HepG2 (cell line): Measurements from ENCODE around the gene RTKN2. TPM values are rescaled to one million over a fixed set of nuclear protein-coding genes. Genes with fewer than 3 reads are reported as not detected.

ENCODE experiments used
- ATAC-seq: fragments of 200-7000 bp; cut with Tn5 transposase; 3 replicates; pipeline ENCODE4 v1.9.1; 2020; ENCODE audit warnings: mild to moderate bottlenecking, moderate library complexity
- BruUV-seq: library from RNA; stranded (reverse); fragments of 400-500 nt; replicated peaks from 2 replicates; lab custom pipeline; 2021; lab: Mats Ljungman, UMichigan
- CTCF ChIA-PET: fragments of 300-600 bp; formaldehyde crosslinking; extraction: SDS; loops from one replicate; lab custom pipeline; 2021; ENCODE audit warnings: low total read pairs, inconsistent platforms, low intra/inter-chr PET ratio; lab: Yijun Ruan, JAX
- POLR2A ChIA-PET: fragments of 350-600 bp; sonication (Branson Sonifier 250); formaldehyde crosslinking; loops from one replicate; lab custom pipeline; 2020; ENCODE audit warnings: antibody characterized with exemption, inconsistent platforms; lab: Yijun Ruan, JAX
- DNase-seq: peaks from one replicate; pipeline ENCODE4 v3.0.0-alpha.2; 2015; ENCODE audit warnings: low spot score
- FAIRE-seq: peaks from 3 replicates; lab custom pipeline; 2011; peaks lifted over from hg19 to GRCh38; lab: Jason Lieb, UNC
- H2AFZ ChIP-seq: one replicate; pipeline ENCODE4 v1.6.1; 2011; ENCODE audit warnings: low read length, inconsistent platforms
- H3K27ac ChIP-seq: fragments of 300-600 bp; 3 replicates; pipeline ENCODE4 v1.8.0; 2011; ENCODE audit warnings: mixed run types, mild to moderate bottlenecking, mixed read lengths, low read length, inconsistent platforms; ENCODE audit not compliant: insufficient read depth; ENCODE audit errors: extremely low read length
- H3K27me3 ChIP-seq, 2 experiments: fragments of 200-600 bp in 1 of 2; 2 replicates in 1 of 2; 3 replicates in 1 of 2; pipeline versions ENCODE4 v1.6.0 to v1.8.0; 2011; ENCODE audit warnings: low read length in 2 of 2, mild to moderate bottlenecking in 2 of 2, moderate library complexity in 2 of 2, inconsistent platforms in 1 of 2; ENCODE audit not compliant: insufficient read depth in 2 of 2, control insufficient read depth in 1 of 2
- H3K36me3 ChIP-seq, 2 experiments: fragments of 200-600 bp in 1 of 2; replicated peaks in 1 of 2; 2 replicates in 1 of 2; 3 replicates in 1 of 2; pipeline versions ENCODE4 v1.5.1 to v1.8.0; 2011; ENCODE audit warnings: low read length in 2 of 2, inconsistent platforms in 1 of 2; ENCODE audit not compliant: insufficient read depth in 2 of 2, control insufficient read depth in 1 of 2
- H3K4me1 ChIP-seq: 2 replicates; pipeline ENCODE4 v1.5.1; 2012; ENCODE audit warnings: low read length, inconsistent platforms; ENCODE audit not compliant: insufficient read depth
- H3K4me2 ChIP-seq: 2 replicates; pipeline ENCODE4 v1.6.0; 2011; ENCODE audit warnings: low read depth, low read length, inconsistent platforms
- H3K4me3 ChIP-seq, 3 experiments: fragments of 200-600 bp in 1 of 3; sonication (generic), shearing (Covaris generic) in 1 of 3; replicated peaks in 1 of 3; 2 replicates each; pipeline ENCODE4 v1.5.1; 2011 to 2016; ENCODE audit warnings: low read length in 3 of 3, inconsistent platforms in 2 of 3, low read depth in 2 of 3, mild to moderate bottlenecking in 2 of 3, control low read depth in 1 of 3, mixed read lengths in 1 of 3; ENCODE audit not compliant: insufficient read depth in 1 of 3
- H3K79me2 ChIP-seq: one replicate; pipeline ENCODE4 v1.6.1; 2011; ENCODE audit warnings: low read length, inconsistent platforms; ENCODE audit not compliant: insufficient read depth
- H3K9ac ChIP-seq: 2 replicates; pipeline ENCODE4 v1.6.0; 2011; ENCODE audit warnings: mild to moderate bottlenecking, low read depth, low read length, inconsistent platforms; ENCODE audit not compliant: insufficient read depth
- H3K9me3 ChIP-seq: 2 replicates; pipeline ENCODE4 v1.5.1; 2012; ENCODE audit warnings: mild to moderate bottlenecking, low read length
- H4K20me1 ChIP-seq: 2 replicates; pipeline ENCODE4 v1.6.0; 2011; ENCODE audit warnings: inconsistent platforms, mild to moderate bottlenecking, low read length, moderate library complexity; ENCODE audit not compliant: insufficient read depth
- EP300 ChIP-seq, 3 experiments: sonication (generic) in 1 of 3; formaldehyde crosslinking in 1 of 3; IDR thresholded peaks; 2 replicates each; pipeline versions ENCODE4 v1.5.1 to v1.6.1; 2011 to 2020; ENCODE audit warnings: low read depth in 2 of 3, low read length in 2 of 3, borderline replicate concordance in 1 of 3, improper control_type of control experiment in 1 of 3, mild to moderate bottlenecking in 1 of 3, missing genetic modification reagents in 1 of 3, moderate library complexity in 1 of 3
- HMG20B ChIP-seq: conservative IDR thresholded peaks from 2 replicates; pipeline ENCODE4 v1.6.1; 2016; ENCODE audit warnings: missing genetic modification reagents, missing compliant biosample characterization
- KLF9 ChIP-seq: IDR thresholded peaks from 2 replicates; pipeline ENCODE4 v1.6.1; 2016; ENCODE audit warnings: low read depth
- MBD4 ChIP-seq: IDR thresholded peaks from 2 replicates; pipeline ENCODE4 v1.6.1; 2012; ENCODE audit warnings: low read length, inconsistent platforms, borderline replicate concordance
- MED13 ChIP-seq: sonication (generic); formaldehyde crosslinking; IDR thresholded peaks from 2 replicates; pipeline ENCODE4 v1.5.0; 2020; ENCODE audit warnings: missing genetic modification reagents
- NFE2L1 ChIP-seq: sonication (generic); formaldehyde crosslinking; IDR thresholded peaks from 2 replicates; pipeline ENCODE4 v1.4.0; 2020; ENCODE audit warnings: missing genetic modification reagents, mild to moderate bottlenecking, borderline replicate concordance
- NFE2L2 ChIP-seq: fragments of 150-350 bp; IDR thresholded peaks from 2 replicates; pipeline ENCODE4 v1.6.1; 2014; ENCODE audit warnings: low read length
- POLR2AphosphoS2 ChIP-seq: IDR thresholded peaks from 2 replicates; pipeline ENCODE4 v1.6.1; 2011; ENCODE audit warnings: low read depth, low read length, improper control_type of control experiment
- PTBP1 ChIP-seq: fragments of 200-400 bp; formaldehyde crosslinking; IDR thresholded peaks from 2 replicates; pipeline ENCODE4 v1.6.1; 2018; ENCODE audit warnings: low read length, low read depth; ENCODE audit not compliant: poor library complexity, severe bottlenecking
- REPIN1 ChIP-seq: sonication (generic); formaldehyde crosslinking; IDR thresholded peaks from 2 replicates; pipeline ENCODE4 v1.8.0; 2022; ENCODE audit warnings: missing genetic modification reagents, low read depth, mild to moderate bottlenecking, borderline replicate concordance
- SMAD1 ChIP-seq: sonication (generic); formaldehyde crosslinking; IDR thresholded peaks from 2 replicates; pipeline ENCODE4 v1.4.0; 2020; ENCODE audit warnings: missing genetic modification reagents, low read depth, mild to moderate bottlenecking, borderline replicate concordance
- SNRNP70 ChIP-seq: fragments of 200-400 bp; formaldehyde crosslinking; IDR thresholded peaks from 2 replicates; pipeline ENCODE4 v1.6.1; 2017; ENCODE audit warnings: mild to moderate bottlenecking, low read depth, low read length, moderate library complexity
- THAP7 ChIP-seq: sonication (generic); formaldehyde crosslinking; IDR thresholded peaks from 2 replicates; pipeline ENCODE4 v1.8.1; 2023; ENCODE audit warnings: mild to moderate bottlenecking, missing genetic modification reagents
- TRIM24 ChIP-seq: sonication (generic); formaldehyde crosslinking; IDR thresholded peaks from 2 replicates; pipeline ENCODE4 v1.8.0; 2022; ENCODE audit warnings: mild to moderate bottlenecking, missing genetic modification reagents
- ZC3H4 ChIP-seq: sonication (generic); formaldehyde crosslinking; IDR thresholded peaks from 2 replicates; pipeline ENCODE4 v1.4.0; 2020; ENCODE audit warnings: missing genetic modification reagents, borderline replicate concordance
- ZNF12 ChIP-seq: sonication (generic); formaldehyde crosslinking; IDR thresholded peaks from 2 replicates; pipeline ENCODE4 v1.5.0; 2020; ENCODE audit warnings: missing genetic modification reagents
- ZNF30 ChIP-seq: sonication (generic); formaldehyde crosslinking; IDR thresholded peaks from 2 replicates; pipeline ENCODE4 v1.5.0; 2020; ENCODE audit warnings: mild to moderate bottlenecking, missing genetic modification reagents
- ZNF350 ChIP-seq: sonication (generic); formaldehyde crosslinking; IDR thresholded peaks from 2 replicates; pipeline ENCODE4 v1.4.0; 2020; ENCODE audit warnings: mild to moderate bottlenecking, low read depth, missing genetic modification reagents, borderline replicate concordance
- WGBS: methylation state at CpG from one replicate; pipeline ENCODE4 v1.1.6; 2017; ENCODE audit warnings: low lambda C conversion rate; 5-methylcytosine and 5-hydroxymethylcytosine counted together
- in situ Hi-C: cut with HindIII; loops from 2 replicates; pipeline ENCODE4 v1.10.0; 2017; ENCODE audit warnings: low pct_unique_long_range_greater_than_20kb; ENCODE audit not compliant: extremely low pct_ligation_motif_present
- intact Hi-C: fragments of 100-400 bp; cut with micrococcal nuclease; formaldehyde crosslinking; loops from one replicate; pipeline ENCODE4 v1.10.0; 2022; ENCODE audit not compliant: unreplicated experiment
- polyA plus RNA-seq, 8 experiments: library from polyadenylated mRNA; depleted of rRNA in 3 of 8; stranded (reverse) in 7 of 8; unstranded in 1 of 8; fragments of >200 nt; fragmentation: Illumina TruSeq in 4 of 8; extraction: Trizol in 4 of 8; gene quantifications; 2 replicates each; pipeline versions ENCODE4 v1.2.1 to v1.2.3, GENCODE V29; 2011 to 2016; ENCODE audit warnings: low read depth in 4 of 8, missing spikeins in 1 of 8, mixed read lengths in 1 of 8; ENCODE audit not compliant: insufficient read depth in 1 of 8
- total RNA-seq, 5 experiments: library from RNA; depleted of rRNA; stranded (reverse); fragments of >200 nt; fragmentation: Illumina TruSeq; extraction: Trizol; gene quantifications; 2 replicates each; pipeline ENCODE4 v1.2.3, GENCODE V29; 2016; ENCODE audit warnings: low read depth in 1 of 5
- TF ChIP-seq, protein P1 (sequence below): IDR thresholded peaks from 2 replicates; pipeline ENCODE4 v1.6.1; 2018; ENCODE audit warnings: missing genetic modification reagents
- TF ChIP-seq, protein P2 (sequence below): sonication (generic); formaldehyde crosslinking; IDR thresholded peaks from 2 replicates; pipeline ENCODE4 v1.4.0; 2020; ENCODE audit warnings: low read depth, mild to moderate bottlenecking, missing genetic modification reagents

Gene RTKN2
- total and polyA plus RNA-seq, 2 of the 13 experiments (the other 11 are each of a cell fraction or from before 2014, with no cell fraction given), result 2.2 to 7.0 TPM

DNA sequence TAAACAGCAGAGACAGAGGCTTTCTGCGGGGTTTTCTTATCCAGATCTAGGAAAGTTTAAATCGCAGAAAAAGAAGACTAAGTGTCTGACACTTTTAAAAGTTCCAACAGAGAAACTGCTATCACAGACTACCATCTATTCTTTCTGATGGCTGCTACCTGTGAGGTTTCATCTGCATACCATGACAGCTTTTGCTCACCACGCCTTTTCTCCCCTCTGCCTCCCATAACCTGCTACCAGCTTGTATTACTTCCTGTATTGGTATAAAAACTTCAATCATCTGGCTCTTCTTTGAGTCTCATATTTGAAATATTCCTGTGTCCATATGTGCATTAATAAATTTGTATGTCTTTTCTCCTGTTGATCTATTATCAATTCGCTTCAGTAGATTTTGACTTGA, 34.1 kb upstream of the RTKN2 start:
- no peak overlapping the region for H2AFZ ChIP-seq

GRCh38 chr10:62297857-62298256, 29.2 kb upstream of the RTKN2 start:
- Histone ChIP-seq H3K36me3 (no peaks in the 10 kb centered on the region), H3K9me3 (no peaks in the 10 kb centered on the region), H3K9ac (no peak overlapping the region), H2AFZ (no peak overlapping the region), H3K27ac (no peak overlapping the region), H3K27me3 (no peaks in the 10 kb centered on the region), H4K20me1 (no peaks in the 10 kb centered on the region), H3K4me2 (no peak overlapping the region), H3K4me1 (no peaks in the 10 kb centered on the region), H3K4me3 (no peak overlapping the region), H3K79me2 (no peaks in the 10 kb centered on the region)
- in situ Hi-C loops (no loop called here), intact Hi-C loops (no loop called here)
- no peak for DNase-seq
- POLR2A ChIA-PET, result no interaction called here
- TF ChIP-seq THAP7 (CRISPR knock-in tag) (no peak), HMG20B (CRISPR knock-in tag) (no peak), SNRNP70 (no peak), ZNF350 (CRISPR knock-in tag) (no peak), SMAD1 (CRISPR knock-in tag) (no peak), KLF9 (no peak)
- TF ChIP-seq, protein P1, sequence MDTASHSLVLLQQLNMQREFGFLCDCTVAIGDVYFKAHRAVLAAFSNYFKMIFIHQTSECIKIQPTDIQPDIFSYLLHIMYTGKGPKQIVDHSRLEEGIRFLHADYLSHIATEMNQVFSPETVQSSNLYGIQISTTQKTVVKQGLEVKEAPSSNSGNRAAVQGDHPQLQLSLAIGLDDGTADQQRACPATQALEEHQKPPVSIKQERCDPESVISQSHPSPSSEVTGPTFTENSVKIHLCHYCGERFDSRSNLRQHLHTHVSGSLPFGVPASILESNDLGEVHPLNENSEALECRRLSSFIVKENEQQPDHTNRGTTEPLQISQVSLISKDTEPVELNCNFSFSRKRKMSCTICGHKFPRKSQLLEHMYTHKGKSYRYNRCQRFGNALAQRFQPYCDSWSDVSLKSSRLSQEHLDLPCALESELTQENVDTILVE (CRISPR knock-in tag), result no peak
- no peak for ATAC-seq
- WGBS, result 25% methylated on average over 5 of the region's 5 CpGs
- no TSS peak for BruUV-seq
- FAIRE-seq, result no peak
- CTCF ChIA-PET, result no interaction called here

More for the DNA sequence above, 34.1 kb upstream of the RTKN2 start:
- no peaks in the 10 kb centered on the region for H3K36me3 ChIP-seq
- no peak overlapping the region for H3K4me2 ChIP-seq
- ATAC-seq, result no peak
- in situ Hi-C loops (no loop called here), intact Hi-C loops (no loop called here)
- H3K4me1 ChIP-seq, result no peaks in the 10 kb centered on the region
- TF ChIP-seq, protein P2, sequence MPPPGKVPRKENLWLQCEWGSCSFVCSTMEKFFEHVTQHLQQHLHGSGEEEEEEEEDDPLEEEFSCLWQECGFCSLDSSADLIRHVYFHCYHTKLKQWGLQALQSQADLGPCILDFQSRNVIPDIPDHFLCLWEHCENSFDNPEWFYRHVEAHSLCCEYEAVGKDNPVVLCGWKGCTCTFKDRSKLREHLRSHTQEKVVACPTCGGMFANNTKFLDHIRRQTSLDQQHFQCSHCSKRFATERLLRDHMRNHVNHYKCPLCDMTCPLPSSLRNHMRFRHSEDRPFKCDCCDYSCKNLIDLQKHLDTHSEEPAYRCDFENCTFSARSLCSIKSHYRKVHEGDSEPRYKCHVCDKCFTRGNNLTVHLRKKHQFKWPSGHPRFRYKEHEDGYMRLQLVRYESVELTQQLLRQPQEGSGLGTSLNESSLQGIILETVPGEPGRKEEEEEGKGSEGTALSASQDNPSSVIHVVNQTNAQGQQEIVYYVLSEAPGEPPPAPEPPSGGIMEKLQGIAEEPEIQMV, result no peak
- no peak for TF ChIP-seq MBD4
- no peak for TF ChIP-seq PTBP1
- TF ChIP-seq NFE2L2, result no peak
- TF ChIP-seq TRIM24 (CRISPR knock-in tag), result no peak
- no peak for TF ChIP-seq POLR2AphosphoS2
- no peak for TF ChIP-seq ZC3H4
- no peak for TF ChIP-seq ZNF12
- no peak for TF ChIP-seq NFE2L1 (CRISPR knock-in tag)
- TF ChIP-seq EP300 (IDR thresholded peaks at IDR 0.05; ENCODE audit: low read depth in 2 of 2, low read length in 2 of 2), result no peak
- no peak for TF ChIP-seq EP300 (CRISPR knock-in tag; IDR thresholded peaks at IDR 0.05; ENCODE audit: borderline replicate concordance)
- no peak for TF ChIP-seq ZNF30 (CRISPR knock-in tag)
- no peak for TF ChIP-seq MED13
- no peak for TF ChIP-seq REPIN1 (CRISPR knock-in tag)
- no peaks in the 10 kb centered on the region for H3K79me2 ChIP-seq
- no peaks in the 10 kb centered on the region for H3K9me3 ChIP-seq
- H3K27ac ChIP-seq, result no peak overlapping the region
- no peak for FAIRE-seq
- H3K27me3 ChIP-seq, result no peaks in the 10 kb centered on the region; a peak in 1 of 5 replicates
- H3K9ac ChIP-seq, result no peak overlapping the region
- no peaks in the 10 kb centered on the region for H4K20me1 ChIP-seq
- H3K4me3 ChIP-seq, result no peak overlapping the region
- BruUV-seq, result no TSS peak
- CTCF ChIA-PET, result no interaction called here
- POLR2A ChIA-PET, result no interaction called here
- 48% methylated on average over 4 of the region's 4 CpGs for WGBS
- DNase-seq, result no peak
